Stimulated activated CD4-positive, alpha-beta T cell treated with anti-CD3 and anti-CD28 coated beads, Interleukin-2, amount 100 ng/mL, for 4 hours (primary cell): ENCODE measurements around the gene CLCN7.

Experiments
- DNase-seq: peaks from one replicate; pipeline ENCODE4 v3.0.0-alpha.2; 2020; ENCODE audit warnings: low read depth

The CLCN7 gene

GRCh38 chr16:1474796-1475551, at the start of gene CLCN7:
Gene CLCN7, minus strand, starts transcription at chr16:1475028. Its CDS starts 54 bp downstream, at chr16:1474974.
- DNase-seq: peak; percentile 79

- DNase-seq: no peak
Observed at GRCh38 chr16:1524366-1524765, 49.5 kb upstream of the CLCN7 start.

- no peak for DNase-seq
Observed at GRCh38 chr16:1523581-1524245, 48.9 kb upstream of the CLCN7 start.

GRCh38 chr16:1520461-1520860, 45.6 kb upstream of the CLCN7 start:
- DNase-seq: no peak

GRCh38 chr16:1519831-1520230, 45.0 kb upstream of the CLCN7 start:
- DNase-seq: no peak

- DNase-seq: no peak
Observed at GRCh38 chr16:1518626-1519135, 43.9 kb upstream of the CLCN7 start.

- no peak for DNase-seq
Observed at GRCh38 chr16:1514507-1514906, 39.7 kb upstream of the CLCN7 start.

- DNase-seq: no peak
Observed at GRCh38 chr16:1512774-1513173, 37.9 kb upstream of the CLCN7 start.

- no peak for DNase-seq
Observed at GRCh38 chr16:1511662-1512569, 37.1 kb upstream of the CLCN7 start.

- DNase-seq: no peak
Observed at GRCh38 chr16:1510941-1511351, 36.1 kb upstream of the CLCN7 start.

GRCh38 chr16:1510272-1510671, 35.4 kb upstream of the CLCN7 start:
- DNase-seq: no peak

GRCh38 chr16:1509307-1510221, 34.7 kb upstream of the CLCN7 start:
- DNase-seq: no peak

- DNase-seq: no peak
Observed at GRCh38 chr16:1508494-1509187, 33.8 kb upstream of the CLCN7 start.

- no peak for DNase-seq
Observed at GRCh38 chr16:1506494-1507213, 31.8 kb upstream of the CLCN7 start.

- DNase-seq: no peak
Observed at GRCh38 chr16:1505912-1506311, 31.1 kb upstream of the CLCN7 start.

GRCh38 chr16:1505073-1505844, 30.4 kb upstream of the CLCN7 start:
- no peak for DNase-seq

- DNase-seq: no peak
Observed at GRCh38 chr16:1503110-1503955, 28.5 kb upstream of the CLCN7 start.
